ENCODE measurements around the gene HDAC10.

- TF ChIP-seq, protein P1, sequence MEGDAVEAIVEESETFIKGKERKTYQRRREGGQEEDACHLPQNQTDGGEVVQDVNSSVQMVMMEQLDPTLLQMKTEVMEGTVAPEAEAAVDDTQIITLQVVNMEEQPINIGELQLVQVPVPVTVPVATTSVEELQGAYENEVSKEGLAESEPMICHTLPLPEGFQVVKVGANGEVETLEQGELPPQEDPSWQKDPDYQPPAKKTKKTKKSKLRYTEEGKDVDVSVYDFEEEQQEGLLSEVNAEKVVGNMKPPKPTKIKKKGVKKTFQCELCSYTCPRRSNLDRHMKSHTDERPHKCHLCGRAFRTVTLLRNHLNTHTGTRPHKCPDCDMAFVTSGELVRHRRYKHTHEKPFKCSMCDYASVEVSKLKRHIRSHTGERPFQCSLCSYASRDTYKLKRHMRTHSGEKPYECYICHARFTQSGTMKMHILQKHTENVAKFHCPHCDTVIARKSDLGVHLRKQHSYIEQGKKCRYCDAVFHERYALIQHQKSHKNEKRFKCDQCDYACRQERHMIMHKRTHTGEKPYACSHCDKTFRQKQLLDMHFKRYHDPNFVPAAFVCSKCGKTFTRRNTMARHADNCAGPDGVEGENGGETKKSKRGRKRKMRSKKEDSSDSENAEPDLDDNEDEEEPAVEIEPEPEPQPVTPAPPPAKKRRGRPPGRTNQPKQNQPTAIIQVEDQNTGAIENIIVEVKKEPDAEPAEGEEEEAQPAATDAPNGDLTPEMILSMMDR (IDR thresholded peaks at IDR 0.05): no peak
- TF ChIP-seq POLR2AphosphoS5 (IDR thresholded peaks at IDR 0.05): no peak
- no peak for TF ChIP-seq EP300 (IDR thresholded peaks at IDR 0.05)
These were observed 47.2 kb upstream of the HDAC10 start for GRCh38 chr22:50298266-50298637.
